SH-SY5Y (cell line): ENCODE data around the gene PNRC2.

Source experiments
- GATA2 ChIP-seq: IDR thresholded peaks from 2 replicates; pipeline ENCODE4 v1.6.1; 2011; ENCODE audit warnings: mild to moderate bottlenecking, low read depth, low read length
- GATA3 ChIP-seq: IDR thresholded peaks from 2 replicates; pipeline ENCODE4 v1.6.1; 2011; ENCODE audit warnings: low read depth, mild to moderate bottlenecking, low read length, moderate library complexity

- TF ChIP-seq GATA3 (no peak), GATA2 (no peak)
These were observed 43.8 kb downstream of the PNRC2 start for GRCh38 chr1:24003331-24003972.
